ENCODE results near the gene NTN4. TPM values are rescaled to one million over a fixed set of nuclear protein-coding genes. Genes with fewer than 3 reads are reported as not detected.
A peak's percentile ranks its signal among the peaks of the same experiment; 100 is the strongest.

The NTN4 gene
- total and polyA plus RNA-seq, 4 donors: 22.1 to 72.4 (median 53.5) TPM

GRCh38 chr12:95836630-95837239 is 46.2 kb upstream of the NTN4 start:
- no peak for TF ChIP-seq CTCF (IDR thresholded peaks at IDR 0.05; ENCODE audit: control extremely low read depth, extremely low read depth)
- H3K27ac ChIP-seq (ENCODE audit: low read depth in 1 of 2, low read length in 1 of 2): peak overlapping the region in 1 of 2 donors; percentile 40
- DNase-seq: peak in 2 of 3 donors; percentile 47 to 75
- peak; percentile 70 for ATAC-seq (ENCODE audit: insufficient read depth, low FRiP score)
- H3K9me3 ChIP-seq (ENCODE audit: control insufficient read depth in 4 of 4, insufficient read depth in 3 of 4, low read length in 3 of 4): no peaks in the 10 kb centered on the region
- peaks cover 0 to 20% (median 9%) of the 10 kb centered on the region in 5 donors for H3K4me1 ChIP-seq (ENCODE audit: control insufficient read depth in 5 of 5, insufficient read depth in 5 of 5, low read length in 5 of 5)
- H3K4me3 ChIP-seq: no peak overlapping the region
- no peaks in the 10 kb centered on the region for H3K36me3 ChIP-seq (ENCODE audit: control insufficient read depth in 4 of 4, insufficient read depth in 4 of 4, low read length in 4 of 4)
- H3K9ac ChIP-seq (ENCODE audit: insufficient read depth in 1 of 2, low read length in 2 of 2): no peak overlapping the region
- 17 to 24% methylated on average over 1 of the region's 1 CpG for WGBS, 2 donors
- no peaks in the 10 kb centered on the region for H3K27me3 ChIP-seq (ENCODE audit: control insufficient read depth in 3 of 3, insufficient read depth in 3 of 3, low read length in 2 of 3)

- no peak for TF ChIP-seq CTCF (IDR thresholded peaks at IDR 0.05; ENCODE audit: control extremely low read depth, extremely low read depth)
- H3K36me3 ChIP-seq (ENCODE audit: control insufficient read depth in 4 of 4, insufficient read depth in 4 of 4, low read length in 4 of 4): no peaks in the 10 kb centered on the region
- no peaks in the 10 kb centered on the region for H3K27me3 ChIP-seq (ENCODE audit: control insufficient read depth in 3 of 3, insufficient read depth in 3 of 3, low read length in 2 of 3)
- DNase-seq (peak in 2 of 3 donors; percentile 40 to 61), ATAC-seq (ENCODE audit: insufficient read depth, low FRiP score) (peak; percentile 48)
- H3K4me1 ChIP-seq (ENCODE audit: control insufficient read depth in 5 of 5, insufficient read depth in 5 of 5, low read length in 5 of 5): peaks cover 0 to 20% (median 9%) of the 10 kb centered on the region in 5 donors
- H3K4me3 ChIP-seq: no peak overlapping the region
- no peaks in the 10 kb centered on the region for H3K9me3 ChIP-seq (ENCODE audit: control insufficient read depth in 4 of 4, insufficient read depth in 3 of 4, low read length in 3 of 4)
- no peak overlapping the region for H3K9ac ChIP-seq (ENCODE audit: insufficient read depth in 1 of 2, low read length in 2 of 2)
- no peak overlapping the region for H3K27ac ChIP-seq (ENCODE audit: low read depth in 1 of 2, low read length in 1 of 2)
- WGBS, 2 donors: 19 to 49% methylated on average over 3 of the region's 3 CpGs
These were observed 45.6 kb upstream of the NTN4 start for GRCh38 chr12:95836185-95836609.

GRCh38 chr12:95834572-95834971 is 44.0 kb upstream of the NTN4 start:
- Histone ChIP-seq H3K27ac (ENCODE audit: low read depth in 1 of 2, low read length in 1 of 2) (no peak overlapping the region), H3K9ac (ENCODE audit: insufficient read depth in 1 of 2, low read length in 2 of 2) (no peak overlapping the region), H3K4me1 (ENCODE audit: control insufficient read depth in 5 of 5, insufficient read depth in 5 of 5, low read length in 5 of 5) (peaks cover 0 to 20% (median 9%) of the 10 kb centered on the region in 5 donors), H3K36me3 (ENCODE audit: control insufficient read depth in 4 of 4, insufficient read depth in 4 of 4, low read length in 4 of 4) (no peaks in the 10 kb centered on the region), H3K27me3 (ENCODE audit: control insufficient read depth in 3 of 3, insufficient read depth in 3 of 3, low read length in 2 of 3) (no peaks in the 10 kb centered on the region), H3K9me3 (ENCODE audit: control insufficient read depth in 4 of 4, insufficient read depth in 3 of 4, low read length in 3 of 4) (no peaks in the 10 kb centered on the region), H3K4me3 (no peak overlapping the region)
- WGBS, 2 donors: 68 to 82% methylated on average over 1 of the region's 1 CpG
- ATAC-seq (ENCODE audit: insufficient read depth, low FRiP score) (no peak), DNase-seq (no peak)
- no peak for TF ChIP-seq CTCF (IDR thresholded peaks at IDR 0.05; ENCODE audit: control extremely low read depth, extremely low read depth)
